ENCODE data around the gene VPS72. TPM values are rescaled to one million over a fixed set of nuclear protein-coding genes. Genes with fewer than 3 reads are reported as not detected.

VPS72 gene
- total and polyA plus RNA-seq, 2 donors (not counting 3 experiments of a cell fraction or from before 2014, with no cell fraction given) = 76.2 to 85.2 TPM

- dilution Hi-C loops (cut with MboI; ENCODE audit: extremely low pct_ligation_motif_present, low sequenced_read_pairs) = no loop called here
- Histone ChIP-seq H2AFZ (ENCODE audit: low read depth, low read length) (no peak overlapping the region), H4K20me1 (replicated peaks; ENCODE audit: control insufficient read depth, extremely low read depth, insufficient read depth, low read length) (no peaks in the 10 kb centered on the region), H3K27ac (ENCODE audit: insufficient read depth, low read depth, low read length) (no peak overlapping the region), H3K36me3 (ENCODE audit: control insufficient read depth in 2 of 2, extremely low read depth in 1 of 2, insufficient read depth in 2 of 2, low read length in 2 of 2) (peaks cover 2 to 69% of the 10 kb centered on the region in 2 experiments), H3K4me1 (ENCODE audit: control insufficient read depth, extremely low read depth, insufficient read depth, low read length) (no peaks in the 10 kb centered on the region), H3K27me3 (ENCODE audit: control insufficient read depth in 2 of 2, insufficient read depth in 2 of 2, low read length in 2 of 2) (no peaks in the 10 kb centered on the region), H3K9ac (replicated peaks; ENCODE audit: extremely low read depth, insufficient read depth, low read length) (no peak overlapping the region), H3K4me3 (replicated peaks in 1 of 3; ENCODE audit: insufficient read depth in 1 of 3, low read depth in 1 of 3, low read length in 3 of 3) (no peak overlapping the region), H3K4me2 (ENCODE audit: insufficient read depth, low read length) (no peak overlapping the region), H3K79me2 (ENCODE audit: control insufficient read depth, insufficient read depth, low read length) (no peaks in the 10 kb centered on the region), H3K9me3 (replicated peaks; ENCODE audit: control insufficient read depth, insufficient read depth, low read length) (no peaks in the 10 kb centered on the region), H3K9me1 (replicated peaks; ENCODE audit: control insufficient read depth, extremely low read depth, insufficient read depth, low read length) (no peaks in the 10 kb centered on the region)
- intact Hi-C loops (cut with micrococcal nuclease) = no loop called here
- TF ChIP-seq POLR2A (IDR thresholded peaks at IDR 0.05; ENCODE audit: low read depth, low read length) = no peak
- no peak for TF ChIP-seq POLR2AphosphoS5 (IDR thresholded peaks at IDR 0.05; ENCODE audit: insufficient read depth, low read depth, low read length)
- TF ChIP-seq GATA2 (IDR thresholded peaks at IDR 0.05; ENCODE audit: insufficient read depth, insufficient read length, low read depth, low read length) = no peak
- no peak for TF ChIP-seq FOS (IDR thresholded peaks at IDR 0.05; ENCODE audit: borderline replicate concordance, insufficient read depth, low read length)
- no peak for TF ChIP-seq JUN (IDR thresholded peaks at IDR 0.05; ENCODE audit: borderline replicate concordance, insufficient read depth, insufficient read length, low read depth)
- TF ChIP-seq MYC (IDR thresholded peaks at IDR 0.05; ENCODE audit: low read depth, low read length) = no peak
- TF ChIP-seq, protein P1, sequence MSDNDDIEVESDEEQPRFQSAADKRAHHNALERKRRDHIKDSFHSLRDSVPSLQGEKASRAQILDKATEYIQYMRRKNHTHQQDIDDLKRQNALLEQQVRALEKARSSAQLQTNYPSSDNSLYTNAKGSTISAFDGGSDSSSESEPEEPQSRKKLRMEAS (IDR thresholded peaks at IDR 0.05; ENCODE audit: insufficient read depth, insufficient read length) = no peak
- TF ChIP-seq, protein P2, sequence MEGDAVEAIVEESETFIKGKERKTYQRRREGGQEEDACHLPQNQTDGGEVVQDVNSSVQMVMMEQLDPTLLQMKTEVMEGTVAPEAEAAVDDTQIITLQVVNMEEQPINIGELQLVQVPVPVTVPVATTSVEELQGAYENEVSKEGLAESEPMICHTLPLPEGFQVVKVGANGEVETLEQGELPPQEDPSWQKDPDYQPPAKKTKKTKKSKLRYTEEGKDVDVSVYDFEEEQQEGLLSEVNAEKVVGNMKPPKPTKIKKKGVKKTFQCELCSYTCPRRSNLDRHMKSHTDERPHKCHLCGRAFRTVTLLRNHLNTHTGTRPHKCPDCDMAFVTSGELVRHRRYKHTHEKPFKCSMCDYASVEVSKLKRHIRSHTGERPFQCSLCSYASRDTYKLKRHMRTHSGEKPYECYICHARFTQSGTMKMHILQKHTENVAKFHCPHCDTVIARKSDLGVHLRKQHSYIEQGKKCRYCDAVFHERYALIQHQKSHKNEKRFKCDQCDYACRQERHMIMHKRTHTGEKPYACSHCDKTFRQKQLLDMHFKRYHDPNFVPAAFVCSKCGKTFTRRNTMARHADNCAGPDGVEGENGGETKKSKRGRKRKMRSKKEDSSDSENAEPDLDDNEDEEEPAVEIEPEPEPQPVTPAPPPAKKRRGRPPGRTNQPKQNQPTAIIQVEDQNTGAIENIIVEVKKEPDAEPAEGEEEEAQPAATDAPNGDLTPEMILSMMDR (IDR thresholded peaks at IDR 0.05; ENCODE audit: extremely low read depth in 1 of 2, insufficient read depth in 1 of 2, low read depth in 1 of 2, low read length in 2 of 2) = no peak
- TF ChIP-seq EZH2 (IDR thresholded peaks at IDR 0.05; ENCODE audit: borderline replicate concordance, low read depth, low read length, severe bottlenecking) = no peak
- no peak for FAIRE-seq
- no peak for DNase-seq (ENCODE audit: low read depth, low spot score)
- BruUV-seq (replicated peaks) = no TSS peak
- POLR2A ChIA-PET = no interaction called here
- CTCF ChIA-PET = interaction anchor here (1.0 to 1.2 kb wide), 2 partner anchors 8 to 38 kb away, joined by 3 read pairs; no protein-coding TSS in a partner anchor
Observed at GRCh38 chr1:151137789-151138188, 52.2 kb downstream of the VPS72 start.
